ENCODE measurements around the gene GATB. TPM values are rescaled to one million over a fixed set of nuclear protein-coding genes. Genes with fewer than 3 reads are reported as not detected.

GATB gene
- total RNA-seq, 3 donors from 2014 or later, result 15.6 to 20.2 (median 17.2) TPM

GRCh38 chr4:151729731-151730559 lies 30.9 kb downstream of the GATB start:
- ATAC-seq (peak; percentile 83), DNase-seq (peak; percentile 47 to 55 (median 55))
- Histone ChIP-seq H3K9me3 (no peaks in the 10 kb centered on the region), H3K4me1 (ENCODE audit: low read depth) (no peaks in the 10 kb centered on the region), H3K36me3 (ENCODE audit: low read depth) (no peaks in the 10 kb centered on the region), H3K4me3 (no peak overlapping the region)
- intact Hi-C loops (cut with DNase I, micrococcal nuclease), result no loop called here
- no peak for TF ChIP-seq CTCF (IDR thresholded peaks at IDR 0.05)

- intact Hi-C loops (cut with DNase I, micrococcal nuclease), result no loop called here
- no peak for ATAC-seq
- Histone ChIP-seq H3K4me3 (no peak overlapping the region), H3K9me3 (no peaks in the 10 kb centered on the region), H3K36me3 (ENCODE audit: low read depth) (no peaks in the 10 kb centered on the region), H3K4me1 (ENCODE audit: low read depth) (no peaks in the 10 kb centered on the region)
- no peak for DNase-seq
- TF ChIP-seq CTCF (IDR thresholded peaks at IDR 0.05), result no peak
Measured at GRCh38 chr4:151728679-151729078, 32.1 kb downstream of the GATB start.

GRCh38 chr4:151728006-151728405 lies 32.8 kb downstream of the GATB start:
- no peak for ATAC-seq
- no peaks in the 10 kb centered on the region for H3K4me1 ChIP-seq (ENCODE audit: low read depth)
- no peak for DNase-seq
- H3K36me3 ChIP-seq (ENCODE audit: low read depth), result no peaks in the 10 kb centered on the region
- no peaks in the 10 kb centered on the region for H3K9me3 ChIP-seq
- intact Hi-C loops (cut with DNase I, micrococcal nuclease), result no loop called here
- no peak for TF ChIP-seq CTCF (IDR thresholded peaks at IDR 0.05)
- no peak overlapping the region for H3K4me3 ChIP-seq

GRCh38 chr4:151727365-151727764 lies 33.4 kb downstream of the GATB start:
- intact Hi-C loops (cut with DNase I, micrococcal nuclease), result no loop called here
- Histone ChIP-seq H3K4me3 (no peak overlapping the region), H3K4me1 (ENCODE audit: low read depth) (no peaks in the 10 kb centered on the region), H3K9me3 (no peaks in the 10 kb centered on the region), H3K36me3 (ENCODE audit: low read depth) (no peaks in the 10 kb centered on the region)
- ATAC-seq (no peak), DNase-seq (no peak)
- TF ChIP-seq CTCF (IDR thresholded peaks at IDR 0.05), result no peak

GRCh38 chr4:151725087-151725486 lies 35.7 kb downstream of the GATB start:
- Histone ChIP-seq H3K9me3 (no peaks in the 10 kb centered on the region), H3K4me3 (no peak overlapping the region), H3K36me3 (ENCODE audit: low read depth) (no peaks in the 10 kb centered on the region), H3K4me1 (ENCODE audit: low read depth) (no peaks in the 10 kb centered on the region)
- no peak for TF ChIP-seq CTCF (IDR thresholded peaks at IDR 0.05)
- no peak for DNase-seq
- intact Hi-C loops (cut with DNase I, micrococcal nuclease), result no loop called here
- no peak for ATAC-seq
